ENCODE measurements around the gene ATE1.
"Not testable (repeated sequence)": the region's sequence is repeated elsewhere in the genome, so short reads cannot be mapped to it uniquely, and the experiment has no call there.

ATE1 gene

GRCh38 chr10:121732656-121733445, 195.0 kb downstream of the ATE1 start:
- DNase-seq, result no peak

GRCh38 chr10:121732172-121732571, 195.7 kb downstream of the ATE1 start:
- DNase-seq, result no peak

- no peak for DNase-seq
Observed at GRCh38 chr10:121724282-121724681, 203.5 kb downstream of the ATE1 start.

GRCh38 chr10:121722665-121723064, 205.2 kb downstream of the ATE1 start:
- no peak for DNase-seq

GRCh38 chr10:121721257-121721656, 206.6 kb downstream of the ATE1 start:
- DNase-seq, result no peak

- DNase-seq, result no peak
Observed at GRCh38 chr10:121715969-121716368, 211.9 kb downstream of the ATE1 start.

- no peak for DNase-seq
Observed at GRCh38 chr10:121715076-121715475, 212.8 kb downstream of the ATE1 start.

GRCh38 chr10:121713486-121713885, 214.3 kb downstream of the ATE1 start:
- DNase-seq, result no peak

GRCh38 chr10:121710971-121711370, 216.9 kb downstream of the ATE1 start:
- DNase-seq, result no peak

- peak; percentile 16 for DNase-seq
Observed at GRCh38 chr10:121710207-121710606, 217.6 kb downstream of the ATE1 start.

- DNase-seq, result peak; percentile 84
Observed at GRCh38 chr10:121709675-121710073, 218.2 kb downstream of the ATE1 start.

GRCh38 chr10:121708728-121709674, 218.8 kb downstream of the ATE1 start:
- no peak for DNase-seq

- DNase-seq, result no peak
Observed at GRCh38 chr10:121702351-121703320, 225.2 kb downstream of the ATE1 start.

GRCh38 chr10:121700416-121700815, 227.4 kb downstream of the ATE1 start:
- no peak for DNase-seq

GRCh38 chr10:121699703-121700102, 228.1 kb downstream of the ATE1 start:
- not testable (repeated sequence) for DNase-seq

- no peak for DNase-seq
Observed at GRCh38 chr10:121698902-121699301, 228.9 kb downstream of the ATE1 start.

GRCh38 chr10:121698336-121698735, 229.5 kb downstream of the ATE1 start:
- no peak for DNase-seq

- peak; percentile 23 for DNase-seq
Observed at GRCh38 chr10:121696854-121697253, 231.0 kb downstream of the ATE1 start.

- DNase-seq, result no peak
Observed at GRCh38 chr10:121695731-121696464, 231.9 kb downstream of the ATE1 start.

GRCh38 chr10:121694966-121695643, 232.7 kb downstream of the ATE1 start:
- no peak for DNase-seq

GRCh38 chr10:121694327-121694965, 233.4 kb downstream of the ATE1 start:
- no peak for DNase-seq
